HepG2 (cell line): ENCODE data around the gene ALK. TPM values are rescaled to one million over a fixed set of nuclear protein-coding genes. Genes with fewer than 3 reads are reported as not detected.

Experiments
- ATAC-seq: fragments of 200-7000 bp; cut with Tn5 transposase; 3 replicates; pipeline ENCODE4 v1.9.1; 2020; ENCODE audit warnings: mild to moderate bottlenecking, moderate library complexity
- BruUV-seq: library from RNA; stranded (reverse); fragments of 400-500 nt; replicated peaks from 2 replicates; lab custom pipeline; 2021; lab: Mats Ljungman, UMichigan
- CTCF ChIA-PET: fragments of 300-600 bp; formaldehyde crosslinking; extraction: SDS; loops from one replicate; lab custom pipeline; 2021; ENCODE audit warnings: low total read pairs, inconsistent platforms, low intra/inter-chr PET ratio; lab: Yijun Ruan, JAX
- POLR2A ChIA-PET: fragments of 350-600 bp; sonication (Branson Sonifier 250); formaldehyde crosslinking; loops from one replicate; lab custom pipeline; 2020; ENCODE audit warnings: antibody characterized with exemption, inconsistent platforms; lab: Yijun Ruan, JAX
- DNase-seq: peaks from one replicate; pipeline ENCODE4 v3.0.0-alpha.2; 2015; ENCODE audit warnings: low spot score
- FAIRE-seq: peaks from 3 replicates; lab custom pipeline; 2011; peaks lifted over from hg19 to GRCh38; lab: Jason Lieb, UNC
- H2AFZ ChIP-seq: one replicate; pipeline ENCODE4 v1.6.1; 2011; ENCODE audit warnings: low read length, inconsistent platforms
- H3K27ac ChIP-seq: fragments of 300-600 bp; 3 replicates; pipeline ENCODE4 v1.8.0; 2011; ENCODE audit warnings: mixed run types, mild to moderate bottlenecking, mixed read lengths, low read length, inconsistent platforms; ENCODE audit not compliant: insufficient read depth; ENCODE audit errors: extremely low read length
- H3K27me3 ChIP-seq, 2 experiments: fragments of 200-600 bp in 1 of 2; 2 replicates in 1 of 2; 3 replicates in 1 of 2; pipeline versions ENCODE4 v1.6.0 to v1.8.0; 2011; ENCODE audit warnings: low read length in 2 of 2, mild to moderate bottlenecking in 2 of 2, moderate library complexity in 2 of 2, inconsistent platforms in 1 of 2; ENCODE audit not compliant: insufficient read depth in 2 of 2, control insufficient read depth in 1 of 2
- H3K36me3 ChIP-seq, 2 experiments: fragments of 200-600 bp in 1 of 2; replicated peaks in 1 of 2; 2 replicates in 1 of 2; 3 replicates in 1 of 2; pipeline versions ENCODE4 v1.5.1 to v1.8.0; 2011; ENCODE audit warnings: low read length in 2 of 2, inconsistent platforms in 1 of 2; ENCODE audit not compliant: insufficient read depth in 2 of 2, control insufficient read depth in 1 of 2
- H3K4me1 ChIP-seq: 2 replicates; pipeline ENCODE4 v1.5.1; 2012; ENCODE audit warnings: low read length, inconsistent platforms; ENCODE audit not compliant: insufficient read depth
- H3K4me2 ChIP-seq: 2 replicates; pipeline ENCODE4 v1.6.0; 2011; ENCODE audit warnings: low read depth, low read length, inconsistent platforms
- H3K4me3 ChIP-seq, 3 experiments: fragments of 200-600 bp in 1 of 3; sonication (generic), shearing (Covaris generic) in 1 of 3; replicated peaks in 1 of 3; 2 replicates each; pipeline ENCODE4 v1.5.1; 2011 to 2016; ENCODE audit warnings: low read length in 3 of 3, inconsistent platforms in 2 of 3, low read depth in 2 of 3, mild to moderate bottlenecking in 2 of 3, control low read depth in 1 of 3, mixed read lengths in 1 of 3; ENCODE audit not compliant: insufficient read depth in 1 of 3
- H3K79me2 ChIP-seq: one replicate; pipeline ENCODE4 v1.6.1; 2011; ENCODE audit warnings: low read length, inconsistent platforms; ENCODE audit not compliant: insufficient read depth
- H3K9ac ChIP-seq: 2 replicates; pipeline ENCODE4 v1.6.0; 2011; ENCODE audit warnings: mild to moderate bottlenecking, low read depth, low read length, inconsistent platforms; ENCODE audit not compliant: insufficient read depth
- H3K9me3 ChIP-seq: 2 replicates; pipeline ENCODE4 v1.5.1; 2012; ENCODE audit warnings: mild to moderate bottlenecking, low read length
- H4K20me1 ChIP-seq: 2 replicates; pipeline ENCODE4 v1.6.0; 2011; ENCODE audit warnings: inconsistent platforms, mild to moderate bottlenecking, low read length, moderate library complexity; ENCODE audit not compliant: insufficient read depth
- CBX2 ChIP-seq, 2 experiments: fragments of 200-600 bp in 1 of 2; sonication (generic); formaldehyde crosslinking in 1 of 2; IDR thresholded peaks; 2 replicates each; pipeline versions ENCODE4 v1.7.0 to v1.8.1; 2018 to 2022; ENCODE audit warnings: low read depth in 2 of 2, low read length in 1 of 2, mild to moderate bottlenecking in 1 of 2, missing genetic modification reagents in 1 of 2
- CHD4 ChIP-seq: fragments of 200-600 bp; sonication (generic); IDR thresholded peaks from 2 replicates; pipeline ENCODE4 v1.7.0; 2017; ENCODE audit warnings: mild to moderate bottlenecking, low read length, borderline replicate concordance
- IRF2 ChIP-seq: IDR thresholded peaks from 2 replicates; pipeline ENCODE4 v1.6.1; 2018; ENCODE audit warnings: missing genetic modification reagents, missing compliant biosample characterization
- KMT2A ChIP-seq: sonication (generic); formaldehyde crosslinking; IDR thresholded peaks from 2 replicates; pipeline ENCODE4 v1.4.0; 2020; ENCODE audit warnings: missing genetic modification reagents
- MEF2D ChIP-seq: sonication (generic); formaldehyde crosslinking; IDR thresholded peaks from 2 replicates; pipeline ENCODE4 v1.5.1; 2020; ENCODE audit warnings: mild to moderate bottlenecking, missing genetic modification reagents
- RAD21 ChIP-seq: fragments of 450-650 bp; formaldehyde crosslinking; IDR thresholded peaks from 2 replicates; pipeline ENCODE4 v1.5.0; 2020; ENCODE audit warnings: mild to moderate bottlenecking
- RFX3 ChIP-seq: IDR thresholded peaks from 2 replicates; pipeline ENCODE4 v1.6.1; 2016; ENCODE audit warnings: missing biosample characterization, missing genetic modification reagents
- SIX4 ChIP-seq: sonication (generic); formaldehyde crosslinking; IDR thresholded peaks from 2 replicates; pipeline ENCODE4 v1.4.0; 2020; ENCODE audit warnings: missing genetic modification reagents
- ZBTB21 ChIP-seq: sonication (generic); formaldehyde crosslinking; IDR thresholded peaks from 2 replicates; pipeline ENCODE4 v1.4.0; 2020; ENCODE audit warnings: missing genetic modification reagents
- ZBTB38 ChIP-seq: sonication (generic); formaldehyde crosslinking; IDR thresholded peaks from 2 replicates; pipeline ENCODE4 v1.5.1; 2020; ENCODE audit warnings: mild to moderate bottlenecking, missing genetic modification reagents
- ZNF460 ChIP-seq: sonication (generic); formaldehyde crosslinking; IDR thresholded peaks from 2 replicates; pipeline ENCODE4 v1.5.1; 2020; ENCODE audit warnings: missing genetic modification reagents, mild to moderate bottlenecking, borderline replicate concordance
- ZNF775 ChIP-seq: sonication (generic); formaldehyde crosslinking; IDR thresholded peaks from 2 replicates; pipeline ENCODE4 v1.4.0; 2020; ENCODE audit warnings: missing genetic modification reagents, mild to moderate bottlenecking, moderate library complexity, borderline replicate concordance
- ZNF780A ChIP-seq: sonication (generic); formaldehyde crosslinking; IDR thresholded peaks from 2 replicates; pipeline ENCODE4 v1.8.0; 2022; ENCODE audit warnings: mild to moderate bottlenecking, missing genetic modification reagents, moderate library complexity
- WGBS: methylation state at CpG from one replicate; pipeline ENCODE4 v1.1.6; 2017; ENCODE audit warnings: low lambda C conversion rate; 5-methylcytosine and 5-hydroxymethylcytosine counted together
- in situ Hi-C: cut with HindIII; loops from 2 replicates; pipeline ENCODE4 v1.10.0; 2017; ENCODE audit warnings: low pct_unique_long_range_greater_than_20kb; ENCODE audit not compliant: extremely low pct_ligation_motif_present
- intact Hi-C: fragments of 100-400 bp; cut with micrococcal nuclease; formaldehyde crosslinking; loops from one replicate; pipeline ENCODE4 v1.10.0; 2022; ENCODE audit not compliant: unreplicated experiment
- polyA plus RNA-seq, 8 experiments: library from polyadenylated mRNA; depleted of rRNA in 3 of 8; stranded (reverse) in 7 of 8; unstranded in 1 of 8; fragments of >200 nt; fragmentation: Illumina TruSeq in 4 of 8; extraction: Trizol in 4 of 8; gene quantifications; 2 replicates each; pipeline versions ENCODE4 v1.2.1 to v1.2.3, GENCODE V29; 2011 to 2016; ENCODE audit warnings: low read depth in 4 of 8, missing spikeins in 1 of 8, mixed read lengths in 1 of 8; ENCODE audit not compliant: insufficient read depth in 1 of 8
- total RNA-seq, 5 experiments: library from RNA; depleted of rRNA; stranded (reverse); fragments of >200 nt; fragmentation: Illumina TruSeq; extraction: Trizol; gene quantifications; 2 replicates each; pipeline ENCODE4 v1.2.3, GENCODE V29; 2016; ENCODE audit warnings: low read depth in 1 of 5

ALK gene
- total and polyA plus RNA-seq, 2 of the 13 experiments (the other 11 are each of a cell fraction or from before 2014, with no cell fraction given): not detected

DNA sequence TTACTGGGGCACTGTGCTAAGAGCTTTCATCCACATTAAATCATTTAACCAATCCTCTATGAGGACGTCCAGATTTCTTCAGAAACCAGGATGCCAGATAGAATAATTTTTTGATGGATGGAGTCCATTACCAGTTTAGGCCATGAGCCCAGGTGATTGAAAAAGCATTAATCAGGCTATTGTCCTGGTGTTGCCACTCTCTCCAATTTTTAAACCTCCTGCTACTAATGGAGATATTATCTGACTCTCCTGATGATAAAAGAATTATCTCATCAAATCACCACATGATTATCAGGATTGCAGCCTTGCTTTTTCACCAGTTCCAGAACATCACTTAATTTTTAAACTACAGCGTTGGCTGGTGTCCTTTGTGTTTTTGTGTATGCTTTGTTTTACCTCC, 404.0 kb downstream of the ALK start:
- POLR2A ChIA-PET: no interaction called here
- Histone ChIP-seq H3K4me1 (no peaks in the 10 kb centered on the region), H3K4me3 (no peak overlapping the region), H4K20me1 (no peaks in the 10 kb centered on the region), H3K27ac (no peak overlapping the region), H3K9ac (no peak overlapping the region), H3K79me2 (no peaks in the 10 kb centered on the region), H3K9me3 (no peaks in the 10 kb centered on the region), H3K27me3 (peaks cover 0 to 13% of the 10 kb centered on the region in 2 experiments; a peak in 2 of 5 replicates), H2AFZ (no peak overlapping the region), H3K36me3 (no peaks in the 10 kb centered on the region), H3K4me2 (no peak overlapping the region)
- FAIRE-seq: no peak
- intact Hi-C loops (no loop called here), in situ Hi-C loops (no loop called here)
- TF ChIP-seq CBX2 (IDR thresholded peaks at IDR 0.05; ENCODE audit: low read depth, low read length) (no peak), CBX2 (CRISPR knock-in tag; IDR thresholded peaks at IDR 0.05; ENCODE audit: low read depth) (no peak), ZBTB21 (no peak), RAD21 (CRISPR knock-in tag) (no peak), MEF2D (CRISPR knock-in tag) (no peak), RFX3 (CRISPR knock-in tag) (no peak), ZNF460 (CRISPR knock-in tag) (no peak), CHD4 (no peak), IRF2 (no peak), ZNF780A (CRISPR knock-in tag) (no peak), ZNF775 (CRISPR knock-in tag) (no peak), KMT2A (no peak), SIX4 (CRISPR knock-in tag) (no peak), ZBTB38 (CRISPR knock-in tag) (no peak)
- WGBS: 1% methylated on average over 2 of the region's 2 CpGs
- CTCF ChIA-PET: no interaction called here
- no peak for DNase-seq
- no TSS peak for BruUV-seq
- ATAC-seq: no peak
